Measurements from ENCODE around the gene YIPF3.
"Not testable (repeated sequence)": the region's sequence is repeated elsewhere in the genome, so short reads cannot be mapped to it uniquely, and the experiment has no call there.

The YIPF3 gene

GRCh38 chr6:43516697-43517504 lies at the start of gene YIPF3, which contains the start of gene POLR1C:
YIPF3 (minus strand) TSS chr6:43516926; CDS start chr6:43516807, 119 bp downstream.
POLR1C (plus strand) TSS chr6:43517089; CDS start chr6:43517110, 21 bp downstream.
- in situ Hi-C loops (cut with MboI; ENCODE audit: low sequenced_read_pairs) = no loop called here

GRCh38 chr6:43559328-43559727 lies 42.6 kb upstream of the YIPF3 start:
- in situ Hi-C loops (cut with MboI; ENCODE audit: low sequenced_read_pairs) = no loop called here

GRCh38 chr6:43557620-43558019 lies 40.9 kb upstream of the YIPF3 start:
- in situ Hi-C loops (cut with MboI; ENCODE audit: low sequenced_read_pairs) = not testable (repeated sequence)

GRCh38 chr6:43547222-43547621 lies 30.5 kb upstream of the YIPF3 start:
- in situ Hi-C loops (cut with MboI; ENCODE audit: low sequenced_read_pairs) = no loop called here

GRCh38 chr6:43544461-43544860 lies 27.7 kb upstream of the YIPF3 start:
- in situ Hi-C loops (cut with MboI; ENCODE audit: low sequenced_read_pairs) = no loop called here

GRCh38 chr6:43541774-43542471 lies 25.2 kb upstream of the YIPF3 start:
- in situ Hi-C loops (cut with MboI; ENCODE audit: low sequenced_read_pairs) = no loop called here

- in situ Hi-C loops (cut with MboI; ENCODE audit: low sequenced_read_pairs) = no loop called here
These were observed 23.8 kb upstream of the YIPF3 start for GRCh38 chr6:43540507-43540906.

GRCh38 chr6:43539409-43539808 lies 22.7 kb upstream of the YIPF3 start:
- in situ Hi-C loops (cut with MboI; ENCODE audit: low sequenced_read_pairs) = not testable (repeated sequence)

GRCh38 chr6:43538986-43539385 lies 22.3 kb upstream of the YIPF3 start:
- in situ Hi-C loops (cut with MboI; ENCODE audit: low sequenced_read_pairs) = not testable (repeated sequence)

GRCh38 chr6:43532201-43532600 lies 15.5 kb upstream of the YIPF3 start:
- in situ Hi-C loops (cut with MboI; ENCODE audit: low sequenced_read_pairs) = no loop called here

- in situ Hi-C loops (cut with MboI; ENCODE audit: low sequenced_read_pairs) = no loop called here
These were observed 7.8 kb upstream of the YIPF3 start for GRCh38 chr6:43524483-43524961.

GRCh38 chr6:43523284-43523683 lies 6.6 kb upstream of the YIPF3 start:
- in situ Hi-C loops (cut with MboI; ENCODE audit: low sequenced_read_pairs) = no loop called here

GRCh38 chr6:43522547-43523261 lies 6.0 kb upstream of the YIPF3 start:
- in situ Hi-C loops (cut with MboI; ENCODE audit: low sequenced_read_pairs) = no loop called here

GRCh38 chr6:43521836-43522235 lies 5.1 kb upstream of the YIPF3 start:
- in situ Hi-C loops (cut with MboI; ENCODE audit: low sequenced_read_pairs) = no loop called here

- in situ Hi-C loops (cut with MboI; ENCODE audit: low sequenced_read_pairs) = no loop called here
These were observed 3.4 kb upstream of the YIPF3 start for GRCh38 chr6:43520097-43520496.

- in situ Hi-C loops (cut with MboI; ENCODE audit: low sequenced_read_pairs) = no loop called here
These were observed 1.0 kb upstream of the YIPF3 start for GRCh38 chr6:43517505-43518357.

- in situ Hi-C loops (cut with MboI; ENCODE audit: low sequenced_read_pairs) = no loop called here
These were observed 394 bp downstream of the YIPF3 start for GRCh38 chr6:43516367-43516696.

- in situ Hi-C loops (cut with MboI; ENCODE audit: low sequenced_read_pairs) = no loop called here
These were observed 918 bp downstream of the YIPF3 start for GRCh38 chr6:43515808-43516207.

- in situ Hi-C loops (cut with MboI; ENCODE audit: low sequenced_read_pairs) = no loop called here
These were observed 4.8 kb downstream of the YIPF3 start for GRCh38 chr6:43511824-43512415.

- in situ Hi-C loops (cut with MboI; ENCODE audit: low sequenced_read_pairs) = no loop called here
These were observed 5.9 kb downstream of the YIPF3 start for GRCh38 chr6:43510827-43511163.
